OCI-LY7 (cell line): ENCODE data around the gene PRSS38.

Experiments
- EZH2phosphoT487 ChIP-seq: fragments of 200-600 bp; sonication (generic); IDR thresholded peaks from 2 replicates; pipeline ENCODE4 v1.6.1; 2018; ENCODE audit warnings: low read depth, borderline replicate concordance, mild to moderate bottlenecking, mixed run types, antibody characterized with exemption, low read length, moderate library complexity, mixed read lengths
- TF ChIP-seq, protein P1 (sequence below): fragments of 200-600 bp; sonication (generic); conservative IDR thresholded peaks from 2 replicates; pipeline ENCODE4 v1.5.1; 2014; ENCODE audit warnings: mild to moderate bottlenecking, antibody characterized with exemption, low read length, moderate library complexity, mixed read lengths

DNA sequence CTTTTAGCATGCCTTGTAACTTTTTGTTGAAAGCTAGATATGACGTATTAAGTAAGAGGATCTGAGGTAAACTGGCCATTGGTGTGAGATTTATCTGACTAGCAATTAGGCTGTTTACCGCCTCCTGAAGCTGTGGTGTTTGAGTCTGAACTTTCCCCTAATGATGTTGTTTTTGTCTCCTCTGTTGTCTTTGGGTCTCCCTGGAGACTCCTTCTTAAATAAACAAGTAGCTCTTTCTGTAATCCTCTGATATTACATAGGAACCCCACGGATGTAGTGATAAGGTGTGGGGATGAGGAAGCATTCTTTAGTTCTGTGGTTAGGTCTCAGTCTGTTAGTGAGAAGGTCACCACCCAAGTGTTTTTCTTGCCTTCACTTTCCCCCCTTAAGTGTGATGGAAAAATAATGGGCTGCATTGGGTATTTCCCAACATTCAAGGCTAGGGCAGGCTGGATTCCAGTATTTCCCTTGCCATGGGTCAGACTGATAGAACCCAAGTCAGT, 33.0 kb downstream of the PRSS38 start:
- TF ChIP-seq, protein P1, sequence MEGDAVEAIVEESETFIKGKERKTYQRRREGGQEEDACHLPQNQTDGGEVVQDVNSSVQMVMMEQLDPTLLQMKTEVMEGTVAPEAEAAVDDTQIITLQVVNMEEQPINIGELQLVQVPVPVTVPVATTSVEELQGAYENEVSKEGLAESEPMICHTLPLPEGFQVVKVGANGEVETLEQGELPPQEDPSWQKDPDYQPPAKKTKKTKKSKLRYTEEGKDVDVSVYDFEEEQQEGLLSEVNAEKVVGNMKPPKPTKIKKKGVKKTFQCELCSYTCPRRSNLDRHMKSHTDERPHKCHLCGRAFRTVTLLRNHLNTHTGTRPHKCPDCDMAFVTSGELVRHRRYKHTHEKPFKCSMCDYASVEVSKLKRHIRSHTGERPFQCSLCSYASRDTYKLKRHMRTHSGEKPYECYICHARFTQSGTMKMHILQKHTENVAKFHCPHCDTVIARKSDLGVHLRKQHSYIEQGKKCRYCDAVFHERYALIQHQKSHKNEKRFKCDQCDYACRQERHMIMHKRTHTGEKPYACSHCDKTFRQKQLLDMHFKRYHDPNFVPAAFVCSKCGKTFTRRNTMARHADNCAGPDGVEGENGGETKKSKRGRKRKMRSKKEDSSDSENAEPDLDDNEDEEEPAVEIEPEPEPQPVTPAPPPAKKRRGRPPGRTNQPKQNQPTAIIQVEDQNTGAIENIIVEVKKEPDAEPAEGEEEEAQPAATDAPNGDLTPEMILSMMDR: no peak
- TF ChIP-seq EZH2phosphoT487: no peak
